Karpas-422 (cell line): ENCODE measurements around the gene ABHD8. TPM values are rescaled to one million over a fixed set of nuclear protein-coding genes. Genes with fewer than 3 reads are reported as not detected.

ENCODE experiments used
- DNase-seq: peaks from one replicate; pipeline ENCODE4 v3.0.0-alpha.2; 2015
- H2AFZ ChIP-seq: fragments of 200-600 bp; sonication (generic); 2 replicates; pipeline ENCODE4 v1.6.1; 2014; ENCODE audit warnings: antibody characterized with exemption, low read length, mixed read lengths
- H3K27ac ChIP-seq: fragments of 200-600 bp; sonication (generic); 2 replicates; pipeline ENCODE4 v1.5.1; 2014; ENCODE audit warnings: mild to moderate bottlenecking, low read length, moderate library complexity
- H3K27me3 ChIP-seq: fragments of 200-600 bp; sonication (generic); 2 replicates; pipeline ENCODE4 v1.6.1; 2014; ENCODE audit warnings: low read length, mixed read lengths
- H3K36me3 ChIP-seq: fragments of 200-600 bp; sonication (generic); 2 replicates; pipeline ENCODE4 v1.6.1; 2014; ENCODE audit warnings: low read length, mixed read lengths; ENCODE audit not compliant: insufficient read depth
- H3K4me1 ChIP-seq: fragments of 200-600 bp; sonication (generic); 2 replicates; pipeline ENCODE4 v1.6.1; 2014; ENCODE audit warnings: mild to moderate bottlenecking, low read length, mixed read lengths
- H3K4me2 ChIP-seq: fragments of 200-600 bp; sonication (generic); 2 replicates; pipeline ENCODE4 v1.6.1; 2014; ENCODE audit warnings: low read length, low read depth, mild to moderate bottlenecking; ENCODE audit not compliant: poor library complexity, severe bottlenecking
- H3K4me3 ChIP-seq: fragments of 200-600 bp; sonication (generic); 2 replicates; pipeline ENCODE4 v1.5.1; 2014; ENCODE audit warnings: mild to moderate bottlenecking, antibody characterized with exemption, low read length, mixed read lengths
- H3K79me2 ChIP-seq: fragments of 200-600 bp; sonication (generic); 2 replicates; pipeline ENCODE4 v1.6.1; 2014; ENCODE audit warnings: mild to moderate bottlenecking, low read length, mixed read lengths
- H3K9ac ChIP-seq: fragments of 200-600 bp; sonication (generic); 2 replicates; pipeline ENCODE4 v1.6.0; 2014; ENCODE audit warnings: low read length
- H3K9me2 ChIP-seq: fragments of 200-600 bp; sonication (generic), shearing (Covaris generic); replicated peaks from 2 replicates; pipeline ENCODE4 v1.6.0; 2014; ENCODE audit warnings: mild to moderate bottlenecking, low read length, moderate library complexity; ENCODE audit not compliant: insufficient read depth
- H3K9me3 ChIP-seq: fragments of 300-700, 200-600 bp; sonication (generic); 2 replicates; pipeline ENCODE4 v1.6.1; 2014; ENCODE audit warnings: low read length, mixed read lengths
- H4K20me1 ChIP-seq: fragments of 200-600 bp; sonication (generic); 2 replicates; pipeline ENCODE4 v1.6.1; 2014; ENCODE audit warnings: mild to moderate bottlenecking, antibody characterized with exemption, low read length, low read depth; ENCODE audit not compliant: insufficient read depth
- total RNA-seq: library from RNA; depleted of rRNA; stranded (reverse); fragments of >200 nt; shearing (Covaris generic); gene quantifications from 2 replicates; pipeline ENCODE4 v1.2.3, GENCODE V29; 2014; ENCODE audit warnings: low replicate concordance

Gene ABHD8
- total RNA-seq, 1 experiment from 2014 or later, result 0.37 TPM

- peaks cover 2% of the 10 kb centered on the region for H3K36me3 ChIP-seq
- no peaks in the 10 kb centered on the region for H3K79me2 ChIP-seq
- no peak overlapping the region for H3K9ac ChIP-seq
- H4K20me1 ChIP-seq, result no peaks in the 10 kb centered on the region
- no peak overlapping the region for H2AFZ ChIP-seq
- H3K4me1 ChIP-seq, result no peaks in the 10 kb centered on the region
- no peaks in the 10 kb centered on the region for H3K9me3 ChIP-seq
- no peak overlapping the region for H3K4me2 ChIP-seq
- no peak for DNase-seq
- H3K4me3 ChIP-seq, result no peak overlapping the region
- H3K27ac ChIP-seq, result no peak overlapping the region
- H3K27me3 ChIP-seq, result no peaks in the 10 kb centered on the region
- H3K9me2 ChIP-seq, result no peaks in the 10 kb centered on the region
Measured at GRCh38 chr19:17319473-17320238, 16.4 kb upstream of the ABHD8 start.

DNA sequence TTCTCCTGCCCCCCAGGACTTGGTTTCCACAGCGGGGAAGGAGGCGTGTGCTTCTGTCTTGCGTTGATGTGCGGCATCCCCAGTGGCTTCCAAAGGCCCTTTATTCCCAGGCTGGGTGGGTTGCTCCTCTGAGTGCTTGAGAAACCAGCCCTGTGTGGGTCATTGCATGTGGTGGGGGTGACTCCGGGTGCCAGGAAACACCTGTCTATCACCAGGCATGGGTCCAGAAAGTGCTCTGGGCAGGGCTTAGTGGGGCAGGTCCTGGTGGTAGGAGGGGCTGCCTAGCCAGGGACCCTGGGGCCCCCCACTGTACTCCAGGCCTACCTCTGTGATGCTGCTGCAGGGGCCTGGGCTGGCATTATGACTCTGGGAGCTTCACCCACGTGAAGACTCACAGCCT lies 15.7 kb upstream of the ABHD8 start:
- Histone ChIP-seq H3K36me3 (peaks cover 9% of the 10 kb centered on the region), H2AFZ (no peak overlapping the region), H3K27me3 (no peaks in the 10 kb centered on the region), H3K4me1 (no peaks in the 10 kb centered on the region), H3K9ac (no peak overlapping the region), H3K27ac (no peak overlapping the region), H3K4me3 (no peak overlapping the region), H4K20me1 (no peaks in the 10 kb centered on the region), H3K9me2 (no peaks in the 10 kb centered on the region), H3K4me2 (no peak overlapping the region), H3K9me3 (no peaks in the 10 kb centered on the region), H3K79me2 (no peaks in the 10 kb centered on the region)
- DNase-seq, result no peak

DNA sequence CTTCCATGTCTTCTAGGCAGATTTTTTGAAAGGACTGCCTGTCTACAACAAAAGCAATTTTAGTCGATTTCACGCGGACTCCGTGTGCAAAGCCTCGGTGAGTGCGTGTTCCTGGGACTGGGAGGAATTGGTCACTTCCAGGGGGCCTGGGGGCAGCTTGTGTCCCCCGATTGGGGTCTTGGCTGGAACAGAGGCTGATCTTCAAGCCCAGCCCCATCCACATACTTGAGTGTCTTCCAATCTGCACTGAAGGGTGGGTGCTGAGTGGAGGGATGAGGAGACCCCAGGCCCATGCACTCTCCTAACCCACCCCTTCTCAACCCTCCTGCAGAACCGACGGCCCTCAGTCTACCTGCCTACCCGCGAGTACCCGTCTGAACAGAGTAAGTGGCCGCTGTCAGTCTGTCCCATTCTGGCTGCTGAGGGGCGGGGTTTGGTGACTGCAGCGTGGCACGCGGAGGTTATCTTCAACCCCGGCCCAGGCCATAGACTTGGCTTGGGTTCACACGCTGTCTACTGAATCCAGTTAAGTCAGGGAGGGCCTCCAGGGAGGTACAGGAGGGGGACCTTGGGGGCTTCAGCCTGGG lies 10.9 kb upstream of the ABHD8 start:
- Histone ChIP-seq H3K9me2 (no peaks in the 10 kb centered on the region), H2AFZ (no peak overlapping the region), H4K20me1 (peaks cover 20% of the 10 kb centered on the region; the same call in 1 of the 2 replicates), H3K4me1 (peaks cover 8% of the 10 kb centered on the region), H3K9ac (no peak overlapping the region), H3K4me3 (no peak overlapping the region), H3K4me2 (no peak overlapping the region), H3K9me3 (no peaks in the 10 kb centered on the region), H3K36me3 (peaks cover 13% of the 10 kb centered on the region), H3K27ac (no peak overlapping the region), H3K27me3 (no peaks in the 10 kb centered on the region), H3K79me2 (peaks cover 33% of the 10 kb centered on the region)
- no peak for DNase-seq

- DNase-seq, result no peak
- Histone ChIP-seq H3K9me3 (no peaks in the 10 kb centered on the region), H3K4me1 (peaks cover 8% of the 10 kb centered on the region), H3K4me3 (no peak overlapping the region), H3K27me3 (no peaks in the 10 kb centered on the region), H3K4me2 (no peak overlapping the region), H3K36me3 (peaks cover 13% of the 10 kb centered on the region), H2AFZ (no peak overlapping the region), H3K27ac (no peak overlapping the region), H4K20me1 (peaks cover 20% of the 10 kb centered on the region; the same call in 1 of the 2 replicates), H3K79me2 (peaks cover 33% of the 10 kb centered on the region), H3K9ac (no peak overlapping the region), H3K9me2 (no peaks in the 10 kb centered on the region)
Measured at GRCh38 chr19:17312189-17313113, 9.2 kb upstream of the ABHD8 start.

- Histone ChIP-seq H3K9me3 (no peaks in the 10 kb centered on the region), H3K4me3 (no peak overlapping the region), H3K27ac (no peak overlapping the region), H3K9ac (no peak overlapping the region), H3K27me3 (no peaks in the 10 kb centered on the region), H3K4me1 (peaks cover 11% of the 10 kb centered on the region), H4K20me1 (peaks cover 20% of the 10 kb centered on the region; the same call in 1 of the 2 replicates), H2AFZ (no peak overlapping the region), H3K9me2 (no peaks in the 10 kb centered on the region), H3K79me2 (peaks cover 34% of the 10 kb centered on the region), H3K36me3 (peaks cover 13% of the 10 kb centered on the region), H3K4me2 (no peak overlapping the region)
- no peak for DNase-seq
Measured at GRCh38 chr19:17311455-17312188, 8.4 kb upstream of the ABHD8 start.

- Histone ChIP-seq H3K9me3 (no peaks in the 10 kb centered on the region), H3K4me3 (peak overlapping the region; percentile 97), H4K20me1 (peaks cover 20% of the 10 kb centered on the region; the same call in 1 of the 2 replicates), H3K79me2 (peaks cover 40% of the 10 kb centered on the region), H3K9ac (peak overlapping the region; percentile 96), H3K4me1 (peaks cover 18% of the 10 kb centered on the region), H3K4me2 (peak overlapping the region; percentile 83), H3K27ac (peak overlapping the region; percentile 43; the same call in 1 of the 2 replicates), H3K27me3 (no peaks in the 10 kb centered on the region), H3K9me2 (no peaks in the 10 kb centered on the region), H2AFZ (no peak overlapping the region), H3K36me3 (peaks cover 13% of the 10 kb centered on the region)
- no peak for DNase-seq
Measured at GRCh38 chr19:17309965-17310461, 6.8 kb upstream of the ABHD8 start.

DNA sequence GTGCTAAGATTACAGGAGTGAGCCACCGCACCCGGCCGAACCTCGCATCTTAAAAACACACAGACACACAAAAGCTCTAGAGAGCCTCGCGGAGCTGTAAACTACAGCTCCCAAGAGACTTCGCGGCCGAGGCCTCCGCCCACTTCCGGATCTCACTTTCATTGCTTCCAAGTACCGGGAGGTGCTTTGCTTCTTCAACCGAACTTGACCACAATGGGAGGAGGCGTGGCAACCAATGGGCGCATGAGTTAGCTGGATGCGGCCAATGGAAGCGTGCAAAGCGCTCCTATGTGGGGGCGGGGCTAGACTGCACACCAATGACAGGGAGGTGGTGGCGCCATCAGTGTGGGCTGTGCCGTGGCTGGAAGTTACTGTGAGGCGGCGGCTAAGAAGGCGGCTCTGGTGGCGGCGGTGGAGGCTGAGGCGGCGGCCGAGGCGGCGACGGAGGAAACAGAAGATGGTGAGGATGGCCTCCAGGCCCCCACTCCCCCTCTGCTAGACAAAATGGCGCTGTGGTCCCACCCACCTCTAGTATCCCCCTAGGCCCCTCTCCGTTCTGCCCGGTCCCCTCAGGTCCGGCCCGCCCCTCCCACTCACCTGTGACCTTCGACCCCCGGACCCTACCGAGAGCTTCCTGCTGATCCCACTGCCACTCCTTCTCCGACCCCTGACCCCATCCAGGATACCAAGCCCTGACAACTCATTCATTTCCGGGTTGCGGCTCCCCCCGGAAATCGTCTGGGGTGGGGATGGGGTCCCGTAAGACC lies 6.2 kb upstream of the ABHD8 start, which contains the start of gene DDA1:
TSS of gene DDA1 (plus strand) at position 366 of the 767 bp plus-strand sequence. CDS start at position 458, 92 bp downstream.
- H3K79me2 ChIP-seq, result peaks cover 40% of the 10 kb centered on the region
- peak within 1 kb of the TSS; percentile 96 for H3K9ac ChIP-seq
- no peaks in the 10 kb centered on the region for H3K9me2 ChIP-seq
- H3K36me3 ChIP-seq, result peaks cover 8% of the 10 kb centered on the region
- peaks cover 22% of the 10 kb centered on the region; the same call in 1 of the 2 replicates for H4K20me1 ChIP-seq
- peak within 1 kb of the TSS; percentile 83 for H3K4me2 ChIP-seq
- no peaks in the 10 kb centered on the region for H3K9me3 ChIP-seq
- H3K4me1 ChIP-seq, result peaks cover 18% of the 10 kb centered on the region
- DNase-seq, result peak; percentile 100
- H2AFZ ChIP-seq, result no peak within 1 kb of the TSS
- H3K4me3 ChIP-seq, result peak within 1 kb of the TSS; percentile 97
- H3K27ac ChIP-seq, result peak within 1 kb of the TSS; percentile 43; the same call in 1 of the 2 replicates
- H3K27me3 ChIP-seq, result no peaks in the 10 kb centered on the region
